Measurements from ENCODE around the gene GPR153. TPM values are rescaled to one million over a fixed set of nuclear protein-coding genes. Genes with fewer than 3 reads are reported as not detected.

GPR153 gene
- total RNA-seq, 2 experiments from 2014 or later, result 0.54 to 0.56 TPM

- H3K4me1 Mint-ChIP-seq, result peaks cover 34% of the 10 kb centered on the region
- peaks cover 29% of the 10 kb centered on the region for H3K36me3 Mint-ChIP-seq
- H3K9me3 Mint-ChIP-seq, result no peaks in the 10 kb centered on the region
- DNase-seq, result no peak
- H3K27ac Mint-ChIP-seq, result peak overlapping the region; percentile 94
- H3K27me3 Mint-ChIP-seq, result peaks cover 6% of the 10 kb centered on the region
- peak overlapping the region; percentile 93 for H3K4me3 Mint-ChIP-seq
Observed at GRCh38 chr1:6200188-6200809, 60.6 kb downstream of the GPR153 start.

- peaks cover 32% of the 10 kb centered on the region for H3K4me1 Mint-ChIP-seq
- H3K4me3 Mint-ChIP-seq, result peak within 1 kb of the TSS; percentile 93
- peak; percentile 96 for DNase-seq
- peaks cover 31% of the 10 kb centered on the region for H3K36me3 Mint-ChIP-seq
- peaks cover 6% of the 10 kb centered on the region for H3K27me3 Mint-ChIP-seq
- H3K27ac Mint-ChIP-seq, result peak within 1 kb of the TSS; percentile 94
- H3K9me3 Mint-ChIP-seq, result no peaks in the 10 kb centered on the region
Observed at GRCh38 chr1:6199298-6200187, 61.4 kb downstream of the GPR153 start, which contains the start of gene RPL22. Gene RPL22 (minus strand): TSS chr1:6199595. CDS start chr1:6199573, 22 bp downstream.

- Mint-ChIP-seq H3K4me1 (peaks cover 32% of the 10 kb centered on the region), H3K9me3 (no peaks in the 10 kb centered on the region), H3K27me3 (peaks cover under 1% of the 10 kb centered on the region), H3K4me3 (peak overlapping the region; percentile 93), H3K36me3 (peaks cover 33% of the 10 kb centered on the region), H3K27ac (peak overlapping the region; percentile 94)
- DNase-seq, result no peak
Observed at GRCh38 chr1:6198646-6199297, 62.1 kb downstream of the GPR153 start.

GRCh38 chr1:6197746-6198427, 63.0 kb downstream of the GPR153 start:
- H3K9me3 Mint-ChIP-seq, result no peaks in the 10 kb centered on the region
- peak overlapping the region; percentile 94 for H3K27ac Mint-ChIP-seq
- H3K4me1 Mint-ChIP-seq, result peaks cover 36% of the 10 kb centered on the region
- H3K36me3 Mint-ChIP-seq, result peaks cover 36% of the 10 kb centered on the region
- peak overlapping the region; percentile 93 for H3K4me3 Mint-ChIP-seq
- H3K27me3 Mint-ChIP-seq, result no peaks in the 10 kb centered on the region
- no peak for DNase-seq

Other genes with a start within 250 kb of the GPR153 start
- 100 to 1,000 TPM; 209 to 218 TPM for gene KCNAB2, start 215.2 kb downstream of the GPR153 start, total RNA-seq
- gene CHD5, start 80.8 kb downstream of the GPR153 start, total RNA-seq, result under 1 TPM; 0.44 to 0.56 TPM
- 100 to 1,000 TPM; 481 to 486 TPM for gene RPL22, start 61.5 kb downstream of the GPR153 start, total RNA-seq
- 1 to 10 TPM; 5.0 to 6.2 TPM for gene RNF207, start 55.0 kb downstream of the GPR153 start, total RNA-seq
- gene ICMT, start 25.1 kb downstream of the GPR153 start, total RNA-seq, result 10 to 100 TPM; 57.4 to 58.1 TPM
- gene HES3, start 16.9 kb downstream of the GPR153 start, total RNA-seq, result not detected
- 10 to 100 TPM; 80.8 to 86.2 TPM for gene ACOT7, start 132.7 kb upstream of the GPR153 start, total RNA-seq
- gene HES2, start 158.8 kb upstream of the GPR153 start, total RNA-seq, result not detected
- under 1 TPM; 0.39 to 0.44 TPM for gene ESPN, start 163.7 kb upstream of the GPR153 start, total RNA-seq
- 10 to 100 TPM; 64.7 to 67.8 TPM for gene TNFRSF25, start 205.1 kb upstream of the GPR153 start, total RNA-seq
- gene PLEKHG5, start 230.6 kb upstream of the GPR153 start, total RNA-seq, result 1 to 10 TPM; 2.2 to 2.3 TPM

Data from activated naive CD8-positive, alpha-beta T cell treated with anti-CD3 and anti-CD28 coated beads for 36 hours (primary cell).